Measurements from ENCODE around the gene TRPC6.

GRCh38 chr11:101448881-101449442 is 134.8 kb downstream of the TRPC6 start:
- TF ChIP-seq CTCF (IDR thresholded peaks at IDR 0.05) = no peak
- no peak for TF ChIP-seq POLR2AphosphoS5 (IDR thresholded peaks at IDR 0.05)

Measured in esophagus muscularis mucosa (tissue), 3 donors.